GM12875 (cell line): Measurements from ENCODE around the gene CEP131.

ENCODE experiments used
- H3K4me3 ChIP-seq: one replicate; pipeline ENCODE4 v1.5.1; 2011; ENCODE audit warnings: low read depth, low read length, control low read depth
- TF ChIP-seq, protein P1 (sequence below): IDR thresholded peaks from 2 replicates; pipeline ENCODE4 v1.5.1; 2011; ENCODE audit warnings: low read depth, mild to moderate bottlenecking, control low read depth, inconsistent platforms, low read length, moderate library complexity, borderline replicate concordance; ENCODE audit not compliant: insufficient read depth

CEP131 gene

DNA sequence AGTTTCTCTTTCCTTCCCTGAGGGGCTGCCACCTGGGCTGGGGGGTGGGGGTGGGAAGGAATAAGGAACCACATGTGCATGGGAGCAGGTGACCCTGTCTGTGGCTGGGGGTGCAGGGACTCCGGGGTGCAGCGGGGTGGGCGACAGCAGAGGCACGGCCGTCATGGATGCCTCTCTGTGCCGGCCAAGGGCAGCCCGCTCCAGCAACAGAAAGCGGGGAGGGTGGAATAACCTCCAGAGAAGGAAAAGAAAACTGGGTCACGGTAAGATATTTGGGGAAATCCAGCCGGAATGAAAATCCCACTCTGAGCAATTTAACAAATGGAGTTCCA, 20.5 kb upstream of the CEP131 start:
- TF ChIP-seq, protein P1, sequence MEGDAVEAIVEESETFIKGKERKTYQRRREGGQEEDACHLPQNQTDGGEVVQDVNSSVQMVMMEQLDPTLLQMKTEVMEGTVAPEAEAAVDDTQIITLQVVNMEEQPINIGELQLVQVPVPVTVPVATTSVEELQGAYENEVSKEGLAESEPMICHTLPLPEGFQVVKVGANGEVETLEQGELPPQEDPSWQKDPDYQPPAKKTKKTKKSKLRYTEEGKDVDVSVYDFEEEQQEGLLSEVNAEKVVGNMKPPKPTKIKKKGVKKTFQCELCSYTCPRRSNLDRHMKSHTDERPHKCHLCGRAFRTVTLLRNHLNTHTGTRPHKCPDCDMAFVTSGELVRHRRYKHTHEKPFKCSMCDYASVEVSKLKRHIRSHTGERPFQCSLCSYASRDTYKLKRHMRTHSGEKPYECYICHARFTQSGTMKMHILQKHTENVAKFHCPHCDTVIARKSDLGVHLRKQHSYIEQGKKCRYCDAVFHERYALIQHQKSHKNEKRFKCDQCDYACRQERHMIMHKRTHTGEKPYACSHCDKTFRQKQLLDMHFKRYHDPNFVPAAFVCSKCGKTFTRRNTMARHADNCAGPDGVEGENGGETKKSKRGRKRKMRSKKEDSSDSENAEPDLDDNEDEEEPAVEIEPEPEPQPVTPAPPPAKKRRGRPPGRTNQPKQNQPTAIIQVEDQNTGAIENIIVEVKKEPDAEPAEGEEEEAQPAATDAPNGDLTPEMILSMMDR: no peak
- no peak overlapping the region for H3K4me3 ChIP-seq

DNA sequence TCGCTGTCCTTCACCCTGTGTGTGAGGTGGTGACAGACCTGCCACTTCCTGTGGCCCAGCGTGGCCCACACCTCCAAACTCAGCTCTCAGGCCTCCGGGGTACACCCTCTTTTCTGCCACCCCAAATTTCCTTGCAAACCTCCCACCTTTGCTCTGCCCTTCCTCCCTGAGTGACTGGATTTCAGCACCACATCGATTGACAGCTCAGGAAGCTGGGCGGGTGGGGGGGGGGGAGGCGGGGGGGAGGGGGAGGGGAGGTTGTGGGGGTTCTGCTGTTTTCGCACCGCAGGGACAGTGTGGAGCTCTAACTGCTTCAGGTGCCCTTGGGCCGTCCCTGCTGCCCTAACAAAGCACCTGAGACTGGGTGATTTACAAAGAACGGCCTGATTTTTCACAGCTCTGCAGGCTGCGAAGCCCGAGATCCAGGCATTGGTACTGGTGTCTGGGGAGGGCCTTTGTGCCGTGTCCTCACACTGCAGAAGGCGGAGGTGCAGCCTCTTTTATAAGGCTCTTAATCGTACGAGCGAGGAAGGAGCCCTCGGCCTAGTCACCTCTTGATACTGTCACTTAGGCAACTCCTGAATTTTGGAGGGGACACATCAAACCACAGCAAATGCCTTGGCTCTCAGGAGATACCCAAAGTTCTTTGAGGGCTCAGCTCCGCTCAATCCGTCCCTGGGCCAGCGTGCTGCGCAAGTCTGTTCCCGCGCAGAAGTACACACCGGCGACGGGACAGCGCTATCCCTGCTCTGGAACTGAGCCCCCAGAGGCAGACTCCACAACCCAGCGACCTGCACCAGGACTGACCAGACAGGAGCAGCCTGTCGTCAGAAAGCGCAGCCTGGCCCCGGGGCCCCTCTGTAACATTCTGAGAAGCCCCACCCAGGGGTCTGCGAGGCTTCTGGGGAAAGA, 19.9 kb upstream of the CEP131 start:
- TF ChIP-seq, protein P1: no peak
- no peak overlapping the region for H3K4me3 ChIP-seq

DNA sequence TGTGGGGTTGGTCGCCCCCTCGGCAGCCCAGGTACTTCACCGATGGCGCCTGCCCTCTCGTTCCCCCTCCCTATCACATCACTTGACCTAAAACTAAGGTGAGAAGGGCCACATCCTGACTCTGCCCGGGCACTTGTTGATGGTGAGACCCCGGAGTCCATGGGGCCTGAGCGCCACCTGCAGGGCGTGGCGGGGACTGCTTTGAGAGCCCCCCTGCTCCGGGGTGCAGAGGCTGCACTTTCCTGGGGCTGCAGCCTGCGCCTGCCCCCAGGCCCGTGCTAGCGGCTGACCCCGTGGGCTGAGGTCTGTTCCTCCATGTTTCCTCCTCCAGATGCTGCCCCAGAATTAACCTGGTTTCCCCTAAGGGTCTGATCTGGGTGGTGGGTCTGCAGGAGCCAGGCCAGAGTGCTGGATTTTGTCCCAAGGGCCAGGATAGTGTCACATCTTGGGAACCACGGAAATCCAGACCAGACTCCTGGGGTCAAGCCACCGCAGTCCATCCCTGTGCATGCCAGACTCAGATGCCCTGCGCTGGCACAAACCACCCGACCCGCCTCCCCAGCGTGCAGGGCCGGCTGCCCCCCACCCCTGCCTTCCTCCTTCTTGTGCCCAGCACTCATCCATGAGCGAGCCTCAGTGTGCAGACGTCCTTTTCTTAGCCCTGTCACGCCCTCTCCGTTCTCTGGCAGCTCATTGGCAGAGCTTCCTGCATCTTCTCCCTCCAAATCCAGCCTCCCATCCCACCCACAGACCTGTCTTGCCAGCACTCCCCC, 19.1 kb upstream of the CEP131 start:
- TF ChIP-seq, protein P1: peak; percentile 94
- H3K4me3 ChIP-seq: no peak overlapping the region

GRCh38 chr17:81241203-81241602, 18.4 kb upstream of the CEP131 start:
- no peak overlapping the region for H3K4me3 ChIP-seq
- TF ChIP-seq, protein P1: no peak

DNA sequence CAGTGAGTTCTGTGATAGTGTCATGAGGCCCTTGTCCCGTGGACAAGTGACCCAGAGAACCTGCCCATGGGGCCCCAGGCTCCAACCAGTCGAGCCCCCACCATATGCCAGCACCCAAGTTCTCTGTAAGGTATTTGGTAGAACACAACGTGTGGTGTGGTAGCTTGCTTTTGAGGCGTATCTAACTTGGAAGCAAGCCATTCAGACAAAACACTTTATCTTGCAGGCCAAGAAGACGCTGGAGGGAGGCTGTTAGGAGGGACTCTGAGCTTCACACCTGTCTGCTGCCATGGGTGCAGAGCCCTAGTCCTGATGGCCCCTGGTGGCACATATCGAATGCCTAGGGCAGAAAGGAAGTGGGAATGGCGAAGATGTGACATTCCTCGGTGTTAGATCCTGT, 18.0 kb upstream of the CEP131 start:
- H3K4me3 ChIP-seq: no peak overlapping the region
- TF ChIP-seq, protein P1: no peak

DNA sequence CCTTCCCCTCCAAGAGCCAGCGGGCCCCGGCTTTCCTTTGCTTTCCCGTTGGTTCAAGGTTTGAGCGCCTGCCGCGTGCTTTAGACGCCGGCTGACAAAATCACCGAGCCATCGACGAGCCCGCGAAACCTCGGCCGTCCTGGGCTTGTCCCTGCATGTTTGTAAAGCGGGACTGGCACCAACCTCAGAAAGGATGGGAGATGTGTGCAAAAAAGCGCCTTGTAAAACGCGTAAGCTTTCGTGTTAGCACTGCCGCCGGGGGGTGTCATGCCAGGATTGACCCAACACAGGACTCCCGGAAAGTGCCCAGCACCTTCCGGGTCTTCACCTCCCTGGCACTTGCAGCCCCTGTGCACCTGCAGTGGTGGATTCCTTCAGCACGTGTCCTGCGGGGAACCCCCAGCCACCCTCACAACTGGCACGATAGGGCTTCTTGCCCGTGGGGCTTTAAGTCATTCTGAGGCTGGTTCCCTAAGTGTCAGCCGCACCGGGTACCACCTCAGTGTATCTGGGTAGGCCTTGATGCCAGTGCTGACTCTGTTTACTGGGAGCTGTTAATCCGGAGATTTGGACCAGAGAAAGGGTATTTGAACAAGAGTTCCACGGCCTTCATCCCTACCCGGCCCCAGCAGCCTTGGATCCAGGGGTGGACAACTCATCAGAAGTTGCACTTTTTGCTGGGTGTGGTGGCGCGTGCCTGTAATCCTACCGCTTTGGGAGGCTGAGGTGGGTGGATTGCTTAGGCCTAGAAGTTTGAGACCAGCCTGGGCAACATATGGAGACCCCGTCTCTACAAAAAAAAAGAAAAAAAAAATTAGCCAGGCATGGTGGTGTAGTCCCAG, 17.2 kb upstream of the CEP131 start:
- peak overlapping the region; percentile 74 for H3K4me3 ChIP-seq
- TF ChIP-seq, protein P1: no peak
